Fibroblast of lung (primary cell): Measurements from ENCODE around the gene CTNS. TPM values are rescaled to one million over a fixed set of nuclear protein-coding genes. Genes with fewer than 3 reads are reported as not detected.

Experiments
- DNase-seq, 2 donors: peaks; one replicate each; pipeline versions ENCODE4 v3.0.0 to v3.0.0-alpha.2; 2010; ENCODE audit warnings: low read depth in 2 of 2
- H2AFZ ChIP-seq: 2 replicates; pipeline ENCODE4 v1.5.1; 2012; ENCODE audit warnings: low read length, control low read depth, inconsistent platforms
- H3K27ac ChIP-seq: 2 replicates; pipeline ENCODE4 v1.5.1; 2011; ENCODE audit warnings: low read length, control low read depth; ENCODE audit not compliant: insufficient read depth
- H3K27me3 ChIP-seq: 2 replicates; pipeline ENCODE4 v1.5.1; 2011; ENCODE audit warnings: mild to moderate bottlenecking, low read length; ENCODE audit not compliant: control insufficient read depth, insufficient read depth
- H3K36me3 ChIP-seq: 2 replicates; pipeline ENCODE4 v1.5.1; 2011; ENCODE audit warnings: low read length; ENCODE audit not compliant: control insufficient read depth, insufficient read depth
- H3K4me1 ChIP-seq: 2 replicates; pipeline ENCODE4 v1.5.1; 2011; ENCODE audit warnings: low read length; ENCODE audit not compliant: control insufficient read depth, insufficient read depth; ENCODE audit errors: extremely low read depth
- H3K4me2 ChIP-seq: 2 replicates; pipeline ENCODE4 v1.5.1; 2011; ENCODE audit warnings: low read length, control low read depth; ENCODE audit not compliant: insufficient read depth; ENCODE audit errors: extremely low read depth
- H3K4me3 ChIP-seq, 4 experiments: fragments of 200-600 bp in 1 of 4; sonication (generic) in 1 of 4; replicated peaks in 1 of 4; 2 replicates each; pipeline ENCODE4 v1.5.1; 2011 to 2016; ENCODE audit warnings: low read length in 4 of 4, low read depth in 3 of 4, mild to moderate bottlenecking in 3 of 4, control low read depth in 2 of 4, inconsistent platforms in 1 of 4, mixed read lengths in 1 of 4; ENCODE audit not compliant: insufficient read depth in 1 of 4; ENCODE audit errors: control extremely low read depth in 1 of 4
- H3K79me2 ChIP-seq: 2 replicates; pipeline ENCODE4 v1.5.1; 2012; ENCODE audit warnings: mild to moderate bottlenecking, low read length, inconsistent platforms; ENCODE audit not compliant: control insufficient read depth, insufficient read depth
- H3K9ac ChIP-seq: 2 replicates; pipeline ENCODE4 v1.5.1; 2011; ENCODE audit warnings: mild to moderate bottlenecking, low read length, control low read depth; ENCODE audit not compliant: insufficient read depth
- H3K9me3 ChIP-seq: 2 replicates; pipeline ENCODE4 v1.5.1; 2012; ENCODE audit warnings: low read depth, low read length; ENCODE audit not compliant: control insufficient read depth, insufficient read depth
- H4K20me1 ChIP-seq: 2 replicates; pipeline ENCODE4 v1.5.1; 2011; ENCODE audit warnings: low read length; ENCODE audit not compliant: control insufficient read depth, insufficient read depth; ENCODE audit errors: extremely low read depth
- CTCF ChIP-seq, 2 donors: IDR thresholded peaks in 1 of 2; conservative IDR thresholded peaks in 1 of 2; 1 replicate in 1 of 2; 2 replicates in 1 of 2; pipeline ENCODE4 v1.5.1; 2011 to 2012; ENCODE audit warnings: low read length in 2 of 2, control low read depth in 1 of 2, inconsistent platforms in 1 of 2, low read depth in 1 of 2, mild to moderate bottlenecking in 1 of 2
- EZH2 ChIP-seq: IDR thresholded peaks from 2 replicates; pipeline ENCODE4 v1.5.1; 2012; ENCODE audit warnings: low read length, control low read depth, mild to moderate bottlenecking; ENCODE audit errors: missing control alignments
- polyA plus RNA-seq, 2 donors: library from polyadenylated mRNA; depleted of rRNA in 1 of 2; stranded (reverse) in 1 of 2; unstranded in 1 of 2; fragments of >200 nt; gene quantifications; 2 replicates each; pipeline ENCODE4 v1.2.1, GENCODE V29; 2011 to 2012; ENCODE audit warnings: missing spikeins in 1 of 2
- total RNA-seq: library from RNA; depleted of rRNA; stranded (reverse); fragments of >200 nt; gene quantifications from 2 replicates; pipeline ENCODE4 v1.2.1, GENCODE V29; 2014

The CTNS gene
- total and polyA plus RNA-seq, 2 donors (not counting 1 experiment from before 2014, with no cell fraction given) = 9.6 to 19.2 TPM

DNA sequence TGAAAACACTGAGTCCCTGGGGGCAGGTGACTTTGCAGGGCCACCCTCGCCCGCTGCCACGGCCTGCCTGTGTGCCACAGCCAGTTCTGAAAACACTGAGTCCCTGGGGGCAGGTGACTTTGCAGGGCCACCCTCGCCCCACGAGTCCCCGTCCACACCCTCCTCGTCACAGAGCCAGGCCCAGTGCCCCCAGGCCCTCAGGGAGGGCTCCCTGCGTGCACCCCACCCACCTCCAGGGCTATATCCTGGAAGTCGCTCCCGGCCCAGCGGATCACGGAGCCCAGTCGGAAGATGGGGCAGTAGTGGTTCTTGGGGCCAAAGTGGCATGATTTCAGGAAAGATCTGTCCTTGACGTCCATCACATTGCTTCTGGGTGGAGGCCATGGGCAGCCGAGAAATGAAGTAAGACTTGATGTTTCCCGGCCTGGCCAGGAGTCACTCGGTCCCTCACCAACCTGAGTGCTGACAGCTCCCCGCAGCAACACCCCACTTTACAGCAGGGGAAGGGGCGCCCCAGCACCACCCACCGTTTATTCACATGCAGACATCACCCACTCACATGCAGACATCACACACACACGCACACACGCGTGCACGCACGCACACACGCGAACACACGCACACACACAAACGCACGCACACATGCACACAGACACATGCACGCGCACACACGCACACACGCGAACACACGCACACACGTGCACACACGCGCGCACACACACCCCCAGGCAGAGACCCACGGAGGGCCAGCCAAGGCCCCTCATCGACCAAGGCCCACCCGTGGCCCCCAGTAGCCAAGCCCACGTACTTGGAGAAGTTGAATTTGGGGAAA lies 52.9 kb downstream of the CTNS start:
- no peak for TF ChIP-seq EZH2
- TF ChIP-seq CTCF (conservative IDR thresholded peaks at IDR 0.05 in 1 of 2, IDR thresholded peaks at IDR 0.05 in 1 of 2; ENCODE audit: low read depth in 1 of 2, low read length in 2 of 2) = no peak
- no peak overlapping the region for H3K9ac ChIP-seq
- no peaks in the 10 kb centered on the region for H3K27me3 ChIP-seq
- no peak for DNase-seq
- H2AFZ ChIP-seq = no peak overlapping the region
- no peak overlapping the region for H3K4me3 ChIP-seq
- no peaks in the 10 kb centered on the region for H4K20me1 ChIP-seq
- no peaks in the 10 kb centered on the region for H3K79me2 ChIP-seq
- H3K9me3 ChIP-seq = no peaks in the 10 kb centered on the region
- no peaks in the 10 kb centered on the region for H3K36me3 ChIP-seq
- H3K4me1 ChIP-seq = no peaks in the 10 kb centered on the region
- H3K27ac ChIP-seq = no peak overlapping the region
- no peak overlapping the region for H3K4me2 ChIP-seq

DNA sequence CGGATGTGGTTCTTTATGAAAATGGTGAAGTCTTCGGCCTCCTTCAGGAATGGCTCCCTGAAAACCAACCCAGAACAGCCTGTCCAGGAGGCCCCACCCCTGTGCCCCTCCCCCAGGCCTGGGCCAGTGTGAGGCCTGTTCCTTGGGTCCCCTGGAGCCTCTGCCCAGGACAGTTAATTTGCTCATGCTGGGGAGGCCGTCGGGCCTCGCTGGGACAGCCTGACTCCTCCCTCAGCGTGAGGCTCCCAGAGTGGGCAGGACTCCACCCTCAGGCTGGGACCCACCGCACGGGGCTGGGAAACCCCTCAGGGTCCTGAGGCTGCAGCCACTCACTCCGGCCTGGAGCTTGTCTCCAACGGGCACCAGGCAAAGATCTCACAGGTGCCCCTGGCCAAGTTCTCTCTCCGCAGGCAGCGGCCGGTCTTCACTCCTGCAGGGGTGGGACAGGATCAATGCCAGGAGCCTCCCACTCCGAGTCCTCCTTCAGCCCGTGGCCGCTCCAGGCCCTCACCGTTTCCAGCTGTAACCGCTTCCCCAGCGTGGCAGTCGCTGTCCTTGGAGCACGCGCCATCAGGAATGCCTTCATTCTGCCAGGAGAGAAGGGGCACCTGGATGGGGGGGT lies 53.6 kb downstream of the CTNS start:
- Histone ChIP-seq H3K4me1 (peaks cover 2% of the 10 kb centered on the region), H4K20me1 (no peaks in the 10 kb centered on the region), H3K79me2 (no peaks in the 10 kb centered on the region), H3K4me2 (no peak overlapping the region), H3K36me3 (no peaks in the 10 kb centered on the region), H3K27me3 (no peaks in the 10 kb centered on the region), H2AFZ (no peak overlapping the region), H3K9ac (no peak overlapping the region), H3K4me3 (no peak overlapping the region), H3K27ac (no peak overlapping the region), H3K9me3 (no peaks in the 10 kb centered on the region)
- TF ChIP-seq CTCF (conservative IDR thresholded peaks at IDR 0.05 in 1 of 2, IDR thresholded peaks at IDR 0.05 in 1 of 2; ENCODE audit: low read depth in 1 of 2, low read length in 2 of 2) (no peak), EZH2 (no peak)
- DNase-seq = no peak

DNA sequence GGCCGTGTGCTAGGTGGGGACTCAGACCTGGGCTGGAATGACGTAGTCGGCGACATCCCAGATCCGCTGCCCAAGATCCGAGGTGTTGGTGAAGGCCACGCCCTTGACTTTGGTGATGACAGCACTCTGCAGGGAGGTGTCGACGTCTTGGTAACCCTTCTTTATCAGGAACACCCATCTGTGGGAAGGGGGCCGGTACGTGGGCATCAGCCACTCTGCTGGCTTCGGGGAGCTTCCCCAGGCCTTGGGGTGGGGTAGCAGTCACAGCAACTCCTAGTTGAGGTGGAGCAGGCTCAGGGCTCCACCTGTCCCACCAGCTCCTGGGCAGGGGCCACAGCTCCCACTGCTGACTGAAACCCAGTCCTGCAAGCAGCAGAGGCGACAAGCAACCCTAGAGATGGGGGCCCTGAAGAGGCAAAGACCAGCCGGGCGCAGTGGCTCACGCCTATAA lies 55.1 kb downstream of the CTNS start:
- H3K9ac ChIP-seq = no peak overlapping the region
- DNase-seq = no peak
- H4K20me1 ChIP-seq = no peaks in the 10 kb centered on the region
- no peaks in the 10 kb centered on the region for H3K36me3 ChIP-seq
- no peaks in the 10 kb centered on the region for H3K79me2 ChIP-seq
- no peak overlapping the region for H3K27ac ChIP-seq
- H3K27me3 ChIP-seq = no peaks in the 10 kb centered on the region
- TF ChIP-seq EZH2 (no peak), CTCF (conservative IDR thresholded peaks at IDR 0.05 in 1 of 2, IDR thresholded peaks at IDR 0.05 in 1 of 2; ENCODE audit: low read depth in 1 of 2, low read length in 2 of 2) (no peak)
- H3K4me2 ChIP-seq = no peak overlapping the region
- no peaks in the 10 kb centered on the region for H3K9me3 ChIP-seq
- no peak overlapping the region for H3K4me3 ChIP-seq
- no peak overlapping the region for H2AFZ ChIP-seq
- H3K4me1 ChIP-seq = peaks cover 3% of the 10 kb centered on the region
